GM12878 (cell line): ENCODE data around the gene FILIP1L. TPM values are rescaled to one million over a fixed set of nuclear protein-coding genes. Genes with fewer than 3 reads are reported as not detected.

Experiments
- ATAC-seq: fragments of 200-7000 bp; cut with Tn5 transposase; 3 replicates; pipeline ENCODE4 v1.9.1; 2020; ENCODE audit warnings: mild to moderate bottlenecking, moderate library complexity
- BruUV-seq: library from RNA; stranded (reverse); fragments of 400-500 nt; replicated peaks from 2 replicates; lab custom pipeline; 2021; lab: Mats Ljungman, UMichigan
- CTCF ChIA-PET: fragments of 300-600 bp; sonication (Branson Sonifier 250); formaldehyde crosslinking; extraction: SDS; loops from one replicate; lab custom pipeline; 2021; ENCODE audit warnings: inconsistent platforms; lab: Yijun Ruan, JAX
- POLR2A ChIA-PET: fragments of 350-600 bp; formaldehyde crosslinking; extraction: SDS; loops from one replicate; lab custom pipeline; 2021; ENCODE audit warnings: inconsistent platforms; lab: Charles Lee
- RAD21 ChIA-PET: fragments of 300-600 bp; sonication (Branson Sonifier 250); formaldehyde crosslinking; loops from one replicate; lab custom pipeline; 2023; ENCODE audit warnings: antibody characterized with exemption; ENCODE audit not compliant: unreplicated experiment; lab: Charles Lee
- SMC1A ChIA-PET: fragments of 300-600 bp; sonication (Branson Sonifier 250); formaldehyde crosslinking; loops from one replicate; lab custom pipeline; 2023; ENCODE audit not compliant: unreplicated experiment, uncharacterized antibody; lab: Charles Lee
- DNase-seq: peaks from one replicate; pipeline ENCODE4 v3.0.0-alpha.2; 2011; ENCODE audit warnings: low read depth, low spot score
- FAIRE-seq: peaks from 3 replicates; lab custom pipeline; 2011; peaks lifted over from hg19 to GRCh38; lab: Jason Lieb, UNC
- H2AFZ ChIP-seq: 2 replicates; pipeline ENCODE4 v1.6.0; 2011; ENCODE audit warnings: low read depth, low read length, control low read depth; ENCODE audit not compliant: control insufficient read depth
- H3K27ac ChIP-seq: 2 replicates; pipeline ENCODE4 v1.5.1; 2011; ENCODE audit warnings: control low read depth; ENCODE audit not compliant: control insufficient read depth, insufficient read depth
- H3K27me3 ChIP-seq, 2 experiments: replicated peaks in 1 of 2; 2 replicates each; pipeline versions ENCODE4 v1.6.0 to v1.6.1; 2011; ENCODE audit warnings: low read length in 1 of 2; ENCODE audit not compliant: control insufficient read depth in 2 of 2, insufficient read depth in 2 of 2
- H3K36me3 ChIP-seq, 2 experiments: 2 replicates each; pipeline ENCODE4 v1.5.1; 2011; ENCODE audit warnings: low read length in 1 of 2; ENCODE audit not compliant: control insufficient read depth in 2 of 2, insufficient read depth in 2 of 2
- H3K4me1 ChIP-seq: 2 replicates; pipeline ENCODE4 v1.6.1; 2011; ENCODE audit warnings: mild to moderate bottlenecking, low read length, moderate library complexity, mixed read lengths; ENCODE audit not compliant: control insufficient read depth, insufficient read depth
- H3K4me2 ChIP-seq: 2 replicates; pipeline ENCODE4 v1.6.0; 2011; ENCODE audit warnings: control low read depth; ENCODE audit not compliant: control insufficient read depth, insufficient read depth
- H3K4me3 ChIP-seq: fragments of 200-600 bp; sonication (generic); 2 replicates; pipeline ENCODE4 v1.5.1; 2016
- H3K79me2 ChIP-seq: 2 replicates; pipeline ENCODE4 v1.6.0; 2011; ENCODE audit warnings: low read length; ENCODE audit not compliant: control insufficient read depth, insufficient read depth
- H3K9ac ChIP-seq: 2 replicates; pipeline ENCODE4 v1.8.0; 2011; ENCODE audit warnings: low read length, control low read depth, mixed read lengths; ENCODE audit not compliant: control insufficient read depth, insufficient read depth
- H3K9me3 ChIP-seq: replicated peaks from 3 replicates; pipeline ENCODE4 v1.5.1; 2011; ENCODE audit warnings: mild to moderate bottlenecking, low read length; ENCODE audit not compliant: control insufficient read depth, insufficient read depth
- H4K20me1 ChIP-seq: 2 replicates; pipeline ENCODE4 v1.6.0; 2011; ENCODE audit not compliant: control insufficient read depth, insufficient read depth
- BACH1 ChIP-seq: fragments of 450-650 bp; IDR thresholded peaks from 2 replicates; pipeline ENCODE4 v1.6.1; 2017; ENCODE audit warnings: mild to moderate bottlenecking, borderline replicate concordance
- CBFB ChIP-seq: IDR thresholded peaks from 2 replicates; pipeline ENCODE4 v1.6.1; 2016; ENCODE audit warnings: antibody characterized with exemption, low read depth
- DPF2 ChIP-seq: fragments of 450-650 bp; IDR thresholded peaks from 2 replicates; pipeline ENCODE4 v1.6.1; 2017; ENCODE audit warnings: mild to moderate bottlenecking
- EED ChIP-seq: sonication (generic); IDR thresholded peaks from 2 replicates; pipeline ENCODE4 v1.6.1; 2016; ENCODE audit warnings: antibody characterized with exemption, low read depth
- KLF5 ChIP-seq: fragments of 450-650 bp; IDR thresholded peaks from 2 replicates; pipeline ENCODE4 v1.6.1; 2014; ENCODE audit warnings: mild to moderate bottlenecking; ENCODE audit not compliant: partially characterized antibody
- NR2C1 ChIP-seq: fragments of 450-650 bp; IDR thresholded peaks from 2 replicates; pipeline ENCODE4 v1.6.1; 2017; ENCODE audit warnings: antibody characterized with exemption, mild to moderate bottlenecking, moderate library complexity
- POLR2AphosphoS2 ChIP-seq: IDR thresholded peaks from 2 replicates; pipeline ENCODE4 v1.6.1; 2011; ENCODE audit warnings: low read depth, mild to moderate bottlenecking, low read length, improper control_type of control experiment, moderate library complexity
- RFX5 ChIP-seq: IDR thresholded peaks from 2 replicates; pipeline ENCODE4 v1.6.1; 2011; ENCODE audit warnings: low read depth, low read length, improper control_type of control experiment
- SMAD1 ChIP-seq: fragments of 450-650 bp; IDR thresholded peaks from 2 replicates; pipeline ENCODE4 v1.6.1; 2018; ENCODE audit warnings: mild to moderate bottlenecking, low read depth; ENCODE audit not compliant: partially characterized antibody
- TARDBP ChIP-seq: IDR thresholded peaks from 2 replicates; pipeline ENCODE4 v1.6.1; 2016; ENCODE audit warnings: borderline replicate concordance
- WGBS: methylation state at CpG from one replicate; pipeline ENCODE4 v1.1.6; 2016; ENCODE audit warnings: low lambda C conversion rate; ENCODE audit not compliant: insufficient replicate concordance, insufficient coverage; ENCODE audit errors: missing lambda C conversion rate; 5-methylcytosine and 5-hydroxymethylcytosine counted together
- in situ Hi-C: fragments of 300-500 bp; cut with MboI; formaldehyde crosslinking; loops from 9 replicates; pipeline ENCODE4 v1.14.3; 2018; ENCODE audit warnings: mixed read lengths
- intact Hi-C: fragments of 100-400 bp; cut with micrococcal nuclease; formaldehyde crosslinking; loops from one replicate; pipeline ENCODE4 v1.14.2; 2022; ENCODE audit not compliant: unreplicated experiment
- polyA plus RNA-seq, 11 experiments: library from polyadenylated mRNA; depleted of rRNA in 4 of 11; unstranded in 6 of 11; stranded (reverse) in 5 of 11; fragments of >200 nt; fragmentation: Nextera tagmentation in 4 of 11; fragmentation: Illumina TruSeq in 1 of 11; extraction: Ambion mirVana in 4 of 11; extraction: Trizol in 1 of 11; gene quantifications; 1 replicate in 1 of 11; 2 replicates in 10 of 11; pipeline versions ENCODE4 v1.2.1 to v1.2.3, GENCODE V29; 2011 to 2016; ENCODE audit warnings: inconsistent platforms in 2 of 11, missing spikeins in 2 of 11, low read depth in 1 of 11
- total RNA-seq, 4 experiments: library from RNA; depleted of rRNA in 3 of 4; stranded (reverse); fragments of >200 nt in 3 of 4; fragmentation: Illumina TruSeq in 1 of 4; extraction: Trizol in 1 of 4; gene quantifications; 2 replicates each; pipeline versions ENCODE4 v1.2.1 to v1.2.3, GENCODE V29; 2013 to 2021
- TF ChIP-seq, protein P1 (sequence below): IDR thresholded peaks from 2 replicates; pipeline ENCODE4 v1.6.1; 2012; ENCODE audit warnings: low read depth, low read length, improper control_type of control experiment
- TF ChIP-seq, protein P2 (sequence below): fragments of 450-650 bp; IDR thresholded peaks from 2 replicates; pipeline ENCODE4 v1.6.1; 2016; ENCODE audit warnings: mild to moderate bottlenecking, moderate library complexity, borderline replicate concordance
- TF ChIP-seq, protein P3 (sequence below): IDR thresholded peaks from 2 replicates; pipeline ENCODE4 v1.6.1; 2012; ENCODE audit warnings: low read depth, low read length, improper control_type of control experiment
- TF ChIP-seq, protein P4 (sequence below): IDR thresholded peaks from 2 replicates; pipeline ENCODE4 v1.6.1; 2011; ENCODE audit warnings: borderline replicate concordance, low read depth, mild to moderate bottlenecking, moderate library complexity, low read length; ENCODE audit not compliant: insufficient read depth, poor library complexity, severe bottlenecking

Gene FILIP1L
- total and polyA plus RNA-seq, 10 of the 15 experiments (the other 5 are each of a cell fraction or from before 2014, with no cell fraction given): 0.24 to 6.1 (median 3.5) TPM

DNA sequence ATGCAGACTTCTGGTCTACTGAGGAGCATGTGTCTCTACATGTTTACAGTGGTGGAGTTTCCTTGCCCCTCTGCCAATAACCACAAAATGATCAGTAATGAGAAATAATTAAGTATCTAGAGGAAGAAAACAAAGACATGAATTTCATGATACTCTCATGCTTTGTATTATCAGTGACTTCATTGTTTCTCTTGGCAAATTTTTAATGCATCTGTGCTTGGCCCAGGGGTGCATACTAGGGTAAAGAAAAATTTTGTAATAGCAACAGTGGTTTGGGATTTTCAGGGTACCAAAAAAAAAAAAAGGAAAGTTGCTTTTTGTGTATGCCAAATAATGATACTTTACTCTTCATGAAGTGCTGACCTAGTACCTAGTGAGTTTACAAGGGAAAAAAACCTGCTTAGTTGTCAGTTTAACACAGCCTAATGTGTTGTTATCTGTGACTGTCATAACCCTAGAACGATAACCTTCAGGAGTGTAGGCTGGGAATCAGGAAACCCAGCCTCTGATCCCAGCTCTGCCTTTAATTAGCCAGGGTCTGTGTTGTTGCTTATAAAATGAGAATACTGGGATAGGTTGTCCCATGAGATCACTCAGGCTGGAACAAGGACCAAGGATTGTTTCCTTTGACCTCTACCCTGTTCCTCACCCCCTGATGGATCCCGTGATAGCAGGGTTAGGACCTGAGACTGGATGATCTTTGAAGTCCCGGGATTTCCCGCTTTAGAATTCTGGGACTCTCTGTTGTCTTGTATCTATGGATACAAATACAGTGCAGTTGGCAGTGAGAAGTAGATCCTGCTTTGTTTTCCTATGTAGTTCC, 179.1 kb downstream of the FILIP1L start:
- DNase-seq: no peak
- no peaks in the 10 kb centered on the region for H3K79me2 ChIP-seq
- no peak for TF ChIP-seq RFX5
- TF ChIP-seq KLF5: no peak
- TF ChIP-seq, protein P1, sequence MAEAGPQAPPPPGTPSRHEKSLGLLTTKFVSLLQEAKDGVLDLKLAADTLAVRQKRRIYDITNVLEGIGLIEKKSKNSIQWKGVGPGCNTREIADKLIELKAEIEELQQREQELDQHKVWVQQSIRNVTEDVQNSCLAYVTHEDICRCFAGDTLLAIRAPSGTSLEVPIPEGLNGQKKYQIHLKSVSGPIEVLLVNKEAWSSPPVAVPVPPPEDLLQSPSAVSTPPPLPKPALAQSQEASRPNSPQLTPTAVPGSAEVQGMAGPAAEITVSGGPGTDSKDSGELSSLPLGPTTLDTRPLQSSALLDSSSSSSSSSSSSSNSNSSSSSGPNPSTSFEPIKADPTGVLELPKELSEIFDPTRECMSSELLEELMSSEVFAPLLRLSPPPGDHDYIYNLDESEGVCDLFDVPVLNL: no peak
- TF ChIP-seq, protein P2, sequence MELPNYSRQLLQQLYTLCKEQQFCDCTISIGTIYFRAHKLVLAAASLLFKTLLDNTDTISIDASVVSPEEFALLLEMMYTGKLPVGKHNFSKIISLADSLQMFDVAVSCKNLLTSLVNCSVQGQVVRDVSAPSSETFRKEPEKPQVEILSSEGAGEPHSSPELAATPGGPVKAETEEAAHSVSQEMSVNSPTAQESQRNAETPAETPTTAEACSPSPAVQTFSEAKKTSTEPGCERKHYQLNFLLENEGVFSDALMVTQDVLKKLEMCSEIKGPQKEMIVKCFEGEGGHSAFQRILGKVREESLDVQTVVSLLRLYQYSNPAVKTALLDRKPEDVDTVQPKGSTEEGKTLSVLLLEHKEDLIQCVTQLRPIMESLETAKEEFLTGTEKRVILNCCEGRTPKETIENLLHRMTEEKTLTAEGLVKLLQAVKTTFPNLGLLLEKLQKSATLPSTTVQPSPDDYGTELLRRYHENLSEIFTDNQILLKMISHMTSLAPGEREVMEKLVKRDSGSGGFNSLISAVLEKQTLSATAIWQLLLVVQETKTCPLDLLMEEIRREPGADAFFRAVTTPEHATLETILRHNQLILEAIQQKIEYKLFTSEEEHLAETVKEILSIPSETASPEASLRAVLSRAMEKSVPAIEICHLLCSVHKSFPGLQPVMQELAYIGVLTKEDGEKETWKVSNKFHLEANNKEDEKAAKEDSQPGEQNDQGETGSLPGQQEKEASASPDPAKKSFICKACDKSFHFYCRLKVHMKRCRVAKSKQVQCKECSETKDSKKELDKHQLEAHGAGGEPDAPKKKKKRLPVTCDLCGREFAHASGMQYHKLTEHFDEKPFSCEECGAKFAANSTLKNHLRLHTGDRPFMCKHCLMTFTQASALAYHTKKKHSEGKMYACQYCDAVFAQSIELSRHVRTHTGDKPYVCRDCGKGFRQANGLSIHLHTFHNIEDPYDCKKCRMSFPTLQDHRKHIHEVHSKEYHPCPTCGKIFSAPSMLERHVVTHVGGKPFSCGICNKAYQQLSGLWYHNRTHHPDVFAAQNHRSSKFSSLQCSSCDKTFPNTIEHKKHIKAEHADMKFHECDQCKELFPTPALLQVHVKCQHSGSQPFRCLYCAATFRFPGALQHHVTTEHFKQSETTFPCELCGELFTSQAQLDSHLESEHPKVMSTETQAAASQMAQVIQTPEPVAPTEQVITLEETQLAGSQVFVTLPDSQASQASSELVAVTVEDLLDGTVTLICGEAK: no peak
- no peak for TF ChIP-seq BACH1
- no peak for TF ChIP-seq CBFB
- TF ChIP-seq NR2C1: no peak
- no peak for TF ChIP-seq DPF2
- TF ChIP-seq, protein P3, sequence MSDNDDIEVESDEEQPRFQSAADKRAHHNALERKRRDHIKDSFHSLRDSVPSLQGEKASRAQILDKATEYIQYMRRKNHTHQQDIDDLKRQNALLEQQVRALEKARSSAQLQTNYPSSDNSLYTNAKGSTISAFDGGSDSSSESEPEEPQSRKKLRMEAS: no peak
- TF ChIP-seq, protein P4, sequence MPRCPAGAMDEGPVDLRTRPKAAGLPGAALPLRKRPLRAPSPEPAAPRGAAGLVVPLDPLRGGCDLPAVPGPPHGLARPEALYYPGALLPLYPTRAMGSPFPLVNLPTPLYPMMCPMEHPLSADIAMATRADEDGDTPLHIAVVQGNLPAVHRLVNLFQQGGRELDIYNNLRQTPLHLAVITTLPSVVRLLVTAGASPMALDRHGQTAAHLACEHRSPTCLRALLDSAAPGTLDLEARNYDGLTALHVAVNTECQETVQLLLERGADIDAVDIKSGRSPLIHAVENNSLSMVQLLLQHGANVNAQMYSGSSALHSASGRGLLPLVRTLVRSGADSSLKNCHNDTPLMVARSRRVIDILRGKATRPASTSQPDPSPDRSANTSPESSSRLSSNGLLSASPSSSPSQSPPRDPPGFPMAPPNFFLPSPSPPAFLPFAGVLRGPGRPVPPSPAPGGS: no peak
- no peak for TF ChIP-seq TARDBP
- no peak for TF ChIP-seq POLR2AphosphoS2
- no peak for TF ChIP-seq EED
- no peak for TF ChIP-seq SMAD1

More for the DNA sequence above, 179.1 kb downstream of the FILIP1L start:
- RAD21 ChIA-PET: no interaction called here
- Histone ChIP-seq H3K9me3 (no peaks in the 10 kb centered on the region), H4K20me1 (no peaks in the 10 kb centered on the region), H3K4me1 (peaks cover 24% of the 10 kb centered on the region), H2AFZ (no peak overlapping the region), H3K4me3 (no peak overlapping the region), H3K36me3 (no peaks in the 10 kb centered on the region; a peak in 1 of 4 replicates), H3K27me3 (no peaks in the 10 kb centered on the region), H3K9ac (no peak overlapping the region), H3K4me2 (no peak overlapping the region), H3K27ac (no peak overlapping the region)
- BruUV-seq: no TSS peak
- CTCF ChIA-PET: no interaction called here
- SMC1A ChIA-PET: interaction anchor here (0.7 kb wide), 1 partner anchor 15 kb away, joined by 3 read pairs; no protein-coding TSS in a partner anchor
- WGBS: 98% methylated on average over 4 of the region's 4 CpGs
- POLR2A ChIA-PET: interaction anchor here (1.0 kb wide), 1 partner anchor 9 kb away, joined by 3 read pairs; no protein-coding TSS in a partner anchor
- FAIRE-seq (no peak), ATAC-seq (no peak)
- in situ Hi-C loops: no loop called here
- intact Hi-C loops: loop anchor here (5.0 kb wide), 1 partner anchor 93 kb away; no protein-coding TSS in a partner anchor
